ENCODE measurements around the gene ST6GAL1.
"Not testable (repeated sequence)": the region's sequence is repeated elsewhere in the genome, so short reads cannot be mapped to it uniquely, and the experiment has no call there.

The ST6GAL1 gene

GRCh38 chr3:187042874-187043458, 112.6 kb downstream of the ST6GAL1 start:
- DNase-seq = no peak

GRCh38 chr3:187044206-187044605, 113.9 kb downstream of the ST6GAL1 start:
- DNase-seq = no peak

- peak in 3 of 51 donors; percentile 7 to 14 (median 8) for DNase-seq
Observed at GRCh38 chr3:187044867-187045552, 114.7 kb downstream of the ST6GAL1 start.

- no peak for DNase-seq
Observed at GRCh38 chr3:187046033-187046432, 115.7 kb downstream of the ST6GAL1 start.

GRCh38 chr3:187049462-187050101, 119.3 kb downstream of the ST6GAL1 start:
- no peak for DNase-seq

GRCh38 chr3:187051066-187051465, 120.7 kb downstream of the ST6GAL1 start:
- no peak for DNase-seq

- DNase-seq = no peak
Observed at GRCh38 chr3:187051724-187052366, 121.5 kb downstream of the ST6GAL1 start.

GRCh38 chr3:187052427-187052826, 122.1 kb downstream of the ST6GAL1 start:
- DNase-seq = not testable (repeated sequence)

- DNase-seq = not testable (repeated sequence)
Observed at GRCh38 chr3:187054433-187054832, 124.1 kb downstream of the ST6GAL1 start.

- not testable (repeated sequence) for DNase-seq
Observed at GRCh38 chr3:187057803-187058202, 127.5 kb downstream of the ST6GAL1 start.

GRCh38 chr3:187061748-187062147, 131.4 kb downstream of the ST6GAL1 start:
- no peak for DNase-seq

- no peak for DNase-seq
Observed at GRCh38 chr3:187062526-187063177, 132.3 kb downstream of the ST6GAL1 start.

- no peak for DNase-seq
Observed at GRCh38 chr3:187063286-187064121, 133.2 kb downstream of the ST6GAL1 start.

GRCh38 chr3:187064210-187065115, 134.1 kb downstream of the ST6GAL1 start:
- DNase-seq = no peak

GRCh38 chr3:187066228-187066995, 136.1 kb downstream of the ST6GAL1 start:
- no peak for DNase-seq

- DNase-seq = no peak
Observed at GRCh38 chr3:187068787-187069186, 138.5 kb downstream of the ST6GAL1 start.

- DNase-seq = no peak
Observed at GRCh38 chr3:187069857-187070516, 139.7 kb downstream of the ST6GAL1 start.

- no peak for DNase-seq
Observed at GRCh38 chr3:187072102-187072501, 141.8 kb downstream of the ST6GAL1 start.
